Measurements from ENCODE around the gene TRPM6.

TRPM6 gene

DNA sequence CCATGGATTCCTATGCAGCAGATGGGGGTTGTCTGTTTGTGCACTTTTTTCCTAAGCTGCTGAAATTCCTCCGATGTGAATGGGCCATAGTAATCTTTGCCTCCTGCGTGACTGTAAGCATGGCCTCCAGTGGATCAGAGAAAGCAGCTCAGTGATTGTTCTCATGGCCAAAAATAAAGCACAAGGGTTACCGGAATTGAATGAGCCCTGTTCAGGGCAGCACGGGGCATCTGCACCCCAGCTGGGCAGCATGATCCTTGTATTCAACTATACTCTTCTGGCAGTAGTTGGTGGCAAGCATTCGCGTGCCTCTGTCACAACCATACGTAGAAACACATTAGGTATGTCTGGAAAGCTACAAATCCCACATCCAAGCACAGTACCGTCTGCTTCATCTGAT lies 196.7 kb downstream of the TRPM6 start:
- no peak for DNase-seq

DNA sequence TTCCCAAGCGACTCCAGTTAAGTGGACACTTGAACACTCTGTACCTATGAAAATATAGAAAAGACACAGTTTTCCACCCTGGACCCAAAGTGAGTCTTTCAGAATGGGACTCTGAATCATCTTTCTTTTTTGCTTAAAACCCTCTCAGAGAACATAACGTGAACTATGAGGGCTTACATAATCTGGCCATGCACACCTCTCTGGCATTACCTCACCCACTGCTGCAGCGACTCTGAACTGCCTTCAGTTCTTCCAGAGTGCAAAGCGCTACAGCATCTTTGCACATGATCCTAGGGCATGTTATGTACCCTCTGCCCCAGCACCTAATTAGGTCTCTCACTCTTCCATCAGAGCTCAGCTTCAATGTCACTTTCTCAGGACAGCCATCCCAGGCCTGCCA lies 204.4 kb downstream of the TRPM6 start:
- DNase-seq, result no peak

DNA sequence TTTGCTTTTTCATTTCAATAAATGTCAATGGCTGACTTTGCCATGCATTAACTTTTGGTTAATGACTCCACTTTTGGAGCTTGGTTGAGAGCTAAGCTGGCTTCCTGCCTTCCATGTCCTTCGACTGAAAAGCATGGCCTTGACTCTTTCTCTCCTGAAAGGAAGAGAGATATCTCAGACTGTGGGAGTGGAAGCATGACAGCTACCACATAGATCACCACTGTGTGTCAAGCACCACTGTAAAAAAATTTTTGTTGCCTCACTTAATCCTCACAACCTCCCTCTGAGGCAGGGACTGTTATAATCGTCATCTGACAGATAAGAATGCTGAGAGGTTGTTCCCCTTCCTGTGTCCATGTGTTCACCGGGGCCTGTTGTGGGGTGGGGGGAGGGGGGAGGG lies 205.8 kb downstream of the TRPM6 start:
- no peak for DNase-seq

GRCh38 chr9:74674077-74674476 lies 213.6 kb downstream of the TRPM6 start:
- no peak for DNase-seq

Data from activated naive CD4-positive, alpha-beta T cell (primary cell).